Stimulated activated CD8-positive, alpha-beta memory T cell treated with anti-CD3 and anti-CD28 coated beads, Interleukin-7, amount 100 ng/mL, for 1 hour (primary cell): ENCODE measurements around the gene THRB.

Experiments used
- DNase-seq, 2 donors: peaks; one replicate each; pipeline ENCODE4 v3.0.0-alpha.2; 2020; ENCODE audit warnings: low read depth in 2 of 2

Gene THRB

DNA sequence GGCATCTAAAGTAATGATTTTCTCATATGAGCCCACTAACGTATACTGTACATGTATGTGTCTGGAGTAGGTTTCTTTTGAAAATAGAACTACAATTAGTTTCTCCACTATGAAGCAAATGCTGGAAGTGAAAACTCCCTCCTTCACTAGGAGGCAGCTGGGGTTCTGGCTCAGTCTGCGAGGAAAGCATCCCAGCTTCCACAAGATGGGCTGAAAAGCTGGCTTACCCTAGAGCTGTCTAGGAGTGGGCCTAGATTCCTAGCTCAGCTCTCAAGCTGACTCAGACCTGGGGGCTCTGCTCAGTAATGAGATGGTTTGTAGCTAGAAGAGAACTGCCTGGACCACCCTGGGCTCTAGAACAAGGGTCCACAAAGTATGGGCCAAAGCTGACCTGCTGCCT lies 268.3 kb downstream of the THRB start:
- DNase-seq: no peak

DNA sequence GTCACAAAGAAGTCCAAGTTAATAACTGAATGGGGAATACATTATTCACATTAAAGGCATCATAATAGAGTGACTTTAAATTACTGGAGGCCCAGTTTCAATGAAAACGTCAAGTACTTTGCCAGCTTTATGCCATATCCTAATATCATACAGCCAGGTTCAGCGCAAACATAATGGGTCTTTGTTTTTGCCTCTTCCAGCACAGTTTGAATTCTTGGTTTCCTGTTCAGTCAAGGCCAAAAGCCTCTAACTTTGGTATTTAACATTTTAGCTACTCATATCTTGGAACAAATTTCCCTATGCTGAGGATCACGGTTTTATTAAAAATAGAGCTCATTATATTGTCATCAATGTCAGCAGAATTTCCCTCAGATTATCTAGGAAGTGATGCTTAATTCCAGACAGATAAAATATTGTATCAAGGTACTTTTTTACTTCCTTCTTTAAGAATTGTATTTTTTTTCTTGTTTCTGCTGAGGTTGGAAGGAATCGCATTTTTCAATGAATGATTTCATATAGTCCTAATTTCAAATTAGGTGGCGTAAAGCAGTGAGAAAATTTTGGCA lies 269.2 kb downstream of the THRB start:
- no peak for DNase-seq

DNA sequence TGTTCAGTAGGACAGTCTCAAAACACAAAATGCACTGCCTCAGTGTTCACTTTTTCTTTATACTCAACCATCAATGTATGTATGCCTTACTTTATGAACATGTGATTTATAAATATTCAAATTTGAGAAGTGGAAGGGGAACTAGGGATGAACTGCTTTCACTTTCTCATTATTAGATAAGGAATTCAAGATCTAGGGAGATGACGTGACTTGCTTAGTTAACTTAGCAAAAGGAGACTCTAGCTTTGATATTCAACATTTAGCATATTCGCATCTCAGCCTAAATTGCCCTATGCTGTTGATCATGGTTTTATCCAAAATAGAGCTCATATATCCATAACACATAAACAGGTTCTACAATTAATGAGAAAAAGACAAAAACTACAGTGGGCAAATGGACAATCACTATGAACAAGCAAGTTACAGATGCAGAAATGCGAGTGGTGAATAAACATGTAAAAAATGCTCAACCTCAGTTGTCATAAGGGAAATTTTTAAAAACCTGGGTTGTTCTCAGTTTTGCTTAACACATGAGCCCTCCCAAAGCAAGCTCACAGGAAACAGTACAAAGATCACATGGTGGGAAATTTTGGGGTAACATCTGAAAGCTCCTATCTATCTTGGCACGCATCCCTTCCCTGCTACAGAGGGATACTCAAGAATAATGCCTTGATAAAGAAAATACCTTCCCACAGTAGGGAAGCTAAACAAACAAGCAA lies 269.8 kb downstream of the THRB start:
- DNase-seq: no peak

DNA sequence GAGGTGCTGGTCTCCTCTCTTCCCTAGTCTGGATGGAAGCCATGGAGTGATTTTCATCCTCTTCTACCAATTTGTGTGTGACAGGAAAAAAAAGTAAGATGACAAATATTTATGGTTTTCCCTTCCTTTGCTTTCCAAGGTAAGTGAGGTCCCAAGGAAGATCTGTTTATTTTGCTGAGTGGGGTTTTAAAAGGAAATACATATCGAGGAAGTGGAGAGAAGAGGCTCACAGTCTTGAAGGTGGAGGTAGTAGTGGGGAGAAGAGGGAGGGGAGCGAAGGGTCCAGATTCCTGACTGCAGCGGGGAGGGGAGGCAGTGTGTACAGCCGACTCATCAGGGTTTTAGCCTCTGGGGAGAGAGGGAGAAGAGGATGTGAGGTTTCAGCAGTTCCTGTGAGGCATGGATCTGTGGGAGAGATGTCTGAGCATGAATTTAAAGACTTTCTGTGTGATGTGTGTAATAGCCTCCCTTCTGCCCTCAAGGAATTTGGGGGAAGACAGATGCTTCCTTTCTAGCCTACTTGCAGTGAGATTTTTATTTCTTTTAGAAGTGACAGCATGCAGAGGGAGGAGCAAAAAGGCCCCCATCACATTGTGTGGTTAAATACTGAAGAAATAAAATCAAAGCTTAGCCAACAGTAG lies 272.4 kb downstream of the THRB start:
- DNase-seq: no peak

DNA sequence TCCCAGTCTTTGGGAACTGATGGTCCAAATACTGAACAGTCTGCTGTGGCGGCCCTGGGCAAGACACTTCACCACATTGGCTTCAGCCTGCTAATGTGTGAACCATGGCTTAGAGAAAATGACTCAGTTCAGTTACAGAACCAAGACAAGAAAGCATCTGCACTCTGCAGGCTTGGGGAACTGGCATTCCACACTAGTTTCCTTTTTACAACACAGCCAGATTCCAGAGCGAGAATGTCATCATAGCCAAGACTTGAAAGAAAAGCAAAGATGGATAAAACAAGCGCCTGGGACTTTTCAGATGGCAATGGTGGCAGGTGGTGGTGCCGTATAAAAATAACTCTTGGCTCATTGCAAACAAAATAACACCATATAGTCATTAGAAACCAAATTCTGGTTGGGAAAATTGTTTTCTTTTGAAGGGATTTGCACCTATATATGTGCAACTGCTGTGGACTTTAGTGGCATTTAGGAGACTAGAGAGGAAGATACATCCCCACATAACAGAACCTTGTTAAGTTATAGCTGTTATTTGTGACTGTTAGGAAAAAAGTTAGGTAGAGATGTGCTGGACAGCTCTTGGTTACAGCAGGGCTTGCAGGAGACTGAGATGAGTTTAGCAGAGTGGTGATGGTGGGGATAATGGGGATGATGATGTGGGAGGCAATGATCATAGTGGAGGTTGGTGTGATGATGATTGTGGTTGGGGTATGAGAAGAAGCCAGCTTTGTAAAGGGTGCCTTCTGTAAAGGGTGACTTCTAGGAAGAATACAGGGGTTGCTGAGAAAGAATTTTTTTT lies 273.6 kb downstream of the THRB start:
- no peak for DNase-seq

GRCh38 chr3:24215502-24215901 lies 279.1 kb downstream of the THRB start:
- DNase-seq: no peak

- DNase-seq: no peak
Measured at GRCh38 chr3:24211381-24211780, 283.3 kb downstream of the THRB start.

DNA sequence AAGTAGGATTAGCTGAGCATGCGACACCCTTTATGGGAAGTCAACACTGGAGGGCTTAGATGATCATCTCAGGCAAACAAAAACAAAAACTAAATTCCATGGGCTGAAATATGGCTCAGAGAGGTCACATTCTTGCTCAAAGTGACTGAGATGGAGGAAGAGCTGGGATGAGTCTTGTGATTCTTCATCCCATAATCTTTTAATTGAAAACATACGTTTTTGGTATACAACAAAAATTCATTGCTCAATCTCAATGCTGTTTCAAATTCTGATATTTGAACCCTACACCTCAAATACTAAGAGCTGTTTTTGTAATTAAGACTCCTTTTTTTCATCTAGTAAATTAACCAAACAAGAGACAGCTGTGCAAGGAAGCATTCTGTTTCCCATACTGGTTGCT lies 292.6 kb downstream of the THRB start:
- DNase-seq: no peak

DNA sequence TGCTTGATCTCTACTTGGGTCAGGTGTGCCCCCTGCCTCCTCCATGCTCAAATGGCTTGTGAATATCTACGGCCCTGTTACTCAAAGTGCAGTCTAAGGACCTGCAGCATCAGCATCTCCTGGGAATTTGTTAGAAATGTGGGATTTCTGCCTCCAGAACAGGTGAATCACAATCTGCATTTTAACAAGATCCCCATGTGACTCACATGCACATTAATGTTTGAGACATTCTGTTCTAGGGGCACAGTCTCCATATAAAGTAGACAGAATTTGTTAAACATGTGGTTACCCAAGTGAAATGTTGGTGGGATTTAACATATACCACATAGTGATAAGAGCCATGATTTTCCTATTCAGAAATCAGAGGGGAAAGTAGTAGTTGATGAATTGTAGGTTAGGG lies 293.3 kb downstream of the THRB start:
- no peak for DNase-seq

- DNase-seq: no peak
Measured at GRCh38 chr3:24199775-24200247, 294.8 kb downstream of the THRB start.

DNA sequence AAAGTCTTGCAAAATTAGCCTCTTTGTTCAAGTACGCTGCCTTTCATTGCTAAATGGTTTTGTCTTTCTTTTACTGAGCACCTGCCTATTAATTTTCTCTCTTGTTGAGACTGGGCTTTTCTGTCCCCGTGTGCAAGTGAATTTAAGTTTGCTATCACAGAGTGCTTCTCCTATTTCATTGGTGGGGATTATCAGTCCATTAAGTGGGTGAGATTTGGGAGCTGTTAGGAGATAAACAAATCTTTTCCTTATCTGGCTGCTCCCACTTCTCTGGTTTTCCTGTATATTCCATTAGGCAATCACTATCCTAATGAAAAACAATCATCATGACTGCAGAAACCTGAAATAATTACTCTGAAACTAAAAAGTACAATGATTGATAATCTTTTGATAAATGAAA lies 295.4 kb downstream of the THRB start:
- no peak for DNase-seq

DNA sequence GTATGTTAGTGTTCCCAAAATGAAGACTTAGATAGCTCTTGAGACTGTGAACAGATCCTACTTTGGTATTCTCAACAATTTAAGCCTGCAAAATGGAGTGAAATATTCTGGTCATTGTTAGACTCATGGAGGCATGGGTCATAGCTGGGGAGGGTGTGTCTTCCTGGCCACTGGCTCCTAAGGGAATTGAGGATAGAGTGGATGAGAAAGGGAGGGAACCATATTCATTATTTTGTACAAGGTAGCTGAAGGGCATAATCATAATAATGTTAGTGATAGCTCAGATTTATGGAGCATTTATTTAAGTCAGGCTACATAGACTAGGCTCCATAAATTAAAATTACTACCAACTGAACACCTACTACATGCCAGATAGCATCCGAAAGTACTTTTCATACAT lies 295.9 kb downstream of the THRB start:
- DNase-seq: no peak

DNA sequence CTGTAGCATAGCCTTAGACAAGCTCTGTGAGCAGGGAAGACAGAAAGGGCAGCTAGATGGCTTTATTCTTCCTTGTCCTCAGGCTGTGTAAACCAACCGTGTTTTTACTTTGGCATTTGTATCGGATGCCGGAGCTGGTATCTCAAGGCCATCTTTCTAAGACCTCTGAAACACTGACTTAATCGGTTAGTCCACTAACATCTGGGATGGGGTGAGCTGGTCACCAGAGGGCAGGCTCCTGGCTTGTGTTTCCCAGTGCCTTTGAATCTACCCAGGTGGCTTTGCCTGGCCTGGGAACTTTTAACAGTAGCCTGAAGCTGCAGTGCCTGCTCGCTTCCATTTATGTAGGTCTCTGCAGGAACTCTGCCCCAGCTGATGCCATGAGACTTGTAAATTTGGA lies 296.8 kb downstream of the THRB start:
- DNase-seq: no peak

DNA sequence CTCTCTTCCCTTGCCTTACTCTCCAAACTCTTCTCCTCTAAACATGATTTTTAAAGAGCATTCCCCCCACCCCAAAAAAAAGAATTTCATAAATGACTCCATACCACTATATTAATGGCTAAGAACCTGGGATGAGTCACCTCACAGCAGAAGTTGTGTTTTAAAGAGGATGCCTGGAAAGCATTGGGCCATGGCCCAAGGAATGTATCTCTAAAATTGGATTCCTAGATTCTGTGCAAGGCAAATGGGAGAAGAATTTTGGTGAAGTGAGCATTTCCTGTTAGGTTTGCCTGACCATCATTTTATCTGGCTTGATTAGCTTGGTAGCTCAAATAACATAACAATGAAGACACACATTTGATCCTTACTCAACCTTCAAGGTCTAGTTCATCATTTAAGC lies 298.1 kb downstream of the THRB start:
- DNase-seq: no peak

GRCh38 chr3:24195504-24196230 lies 299.0 kb downstream of the THRB start:
- DNase-seq: no peak

GRCh38 chr3:24192469-24193056 lies 302.1 kb downstream of the THRB start:
- DNase-seq: no peak

DNA sequence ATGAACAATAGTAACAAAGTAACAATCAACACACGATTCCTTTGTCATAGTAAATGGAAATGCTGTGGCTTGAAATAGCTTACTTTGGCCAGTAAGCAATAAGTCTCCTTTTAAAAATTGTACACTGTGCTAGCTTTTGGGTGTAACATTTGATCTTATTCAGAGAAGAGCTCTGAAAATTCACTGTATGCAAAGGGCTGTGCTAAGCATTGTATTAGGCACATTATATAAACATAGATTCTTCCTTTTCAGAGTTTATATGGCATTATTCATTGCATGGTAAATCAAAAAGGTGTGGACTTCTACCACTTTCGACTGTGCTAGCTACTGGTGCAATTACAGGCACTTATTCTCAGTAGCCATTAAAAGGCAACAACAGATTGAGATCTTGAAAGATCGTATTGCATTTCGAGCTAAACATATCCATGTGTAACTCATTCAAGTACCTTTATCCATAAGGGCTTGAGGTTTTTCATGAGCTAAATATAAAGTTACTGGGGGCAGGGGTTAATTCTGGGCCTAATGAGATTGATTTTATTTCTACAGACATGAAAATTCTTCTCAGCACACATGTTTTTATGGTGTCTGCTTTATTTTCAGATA lies 302.7 kb downstream of the THRB start:
- DNase-seq: no peak

DNA sequence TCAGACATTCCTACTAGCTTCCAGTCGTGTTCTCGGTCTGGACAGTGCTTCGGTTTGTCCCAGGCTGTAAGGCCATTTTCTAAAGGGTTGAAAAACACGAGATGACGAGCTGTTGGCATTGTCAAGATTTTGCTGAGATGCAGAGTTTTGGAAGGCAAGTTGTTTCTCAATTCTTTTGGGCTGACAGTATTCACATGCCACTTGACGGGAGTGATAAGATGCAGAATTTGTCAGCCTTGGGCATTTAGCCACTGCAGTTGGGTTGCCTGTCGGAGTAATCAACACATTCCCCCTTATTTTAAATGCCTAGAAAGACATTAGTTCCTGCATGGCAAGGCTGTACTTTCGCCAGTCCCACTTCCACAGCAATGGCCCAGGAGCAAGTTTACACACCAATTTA lies 304.4 kb downstream of the THRB start:
- no peak for DNase-seq

- DNase-seq: no peak
Measured at GRCh38 chr3:24185738-24186384, 308.8 kb downstream of the THRB start.

- no peak for DNase-seq
Measured at GRCh38 chr3:24184528-24185176, 310.0 kb downstream of the THRB start.
